C4-2B (cell line): ENCODE measurements around the gene CPNE9.

ENCODE experiments used
- ZFX ChIP-seq: fragments of 450-650 bp; IDR thresholded peaks from 2 replicates; pipeline ENCODE4 v1.6.1; 2017
- TF ChIP-seq, protein P1 (sequence below): fragments of 450-650 bp; conservative IDR thresholded peaks from 2 replicates; pipeline ENCODE4 v1.5.1; 2017; ENCODE audit warnings: mild to moderate bottlenecking

DNA sequence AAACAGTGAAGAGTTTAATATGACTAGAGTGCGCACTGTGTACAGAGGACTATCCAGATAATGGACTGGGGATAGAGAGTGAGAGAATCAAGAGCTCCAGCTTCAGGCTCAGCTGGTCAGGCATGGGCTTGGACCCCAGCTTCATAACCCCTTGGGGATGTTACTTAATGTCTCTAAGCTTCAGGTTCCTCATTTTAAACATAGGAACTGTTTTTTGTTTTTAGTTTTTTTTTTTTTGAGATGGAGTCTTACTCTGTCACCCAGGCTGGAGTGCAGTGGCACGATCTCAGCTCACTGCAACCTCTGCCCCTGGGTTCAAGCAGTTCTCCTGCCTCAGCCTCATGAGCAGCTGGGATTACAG is 18.0 kb downstream of the CPNE9 start:
- TF ChIP-seq, protein P1, sequence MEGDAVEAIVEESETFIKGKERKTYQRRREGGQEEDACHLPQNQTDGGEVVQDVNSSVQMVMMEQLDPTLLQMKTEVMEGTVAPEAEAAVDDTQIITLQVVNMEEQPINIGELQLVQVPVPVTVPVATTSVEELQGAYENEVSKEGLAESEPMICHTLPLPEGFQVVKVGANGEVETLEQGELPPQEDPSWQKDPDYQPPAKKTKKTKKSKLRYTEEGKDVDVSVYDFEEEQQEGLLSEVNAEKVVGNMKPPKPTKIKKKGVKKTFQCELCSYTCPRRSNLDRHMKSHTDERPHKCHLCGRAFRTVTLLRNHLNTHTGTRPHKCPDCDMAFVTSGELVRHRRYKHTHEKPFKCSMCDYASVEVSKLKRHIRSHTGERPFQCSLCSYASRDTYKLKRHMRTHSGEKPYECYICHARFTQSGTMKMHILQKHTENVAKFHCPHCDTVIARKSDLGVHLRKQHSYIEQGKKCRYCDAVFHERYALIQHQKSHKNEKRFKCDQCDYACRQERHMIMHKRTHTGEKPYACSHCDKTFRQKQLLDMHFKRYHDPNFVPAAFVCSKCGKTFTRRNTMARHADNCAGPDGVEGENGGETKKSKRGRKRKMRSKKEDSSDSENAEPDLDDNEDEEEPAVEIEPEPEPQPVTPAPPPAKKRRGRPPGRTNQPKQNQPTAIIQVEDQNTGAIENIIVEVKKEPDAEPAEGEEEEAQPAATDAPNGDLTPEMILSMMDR, result no peak
- no peak for TF ChIP-seq ZFX
